Measurements from ENCODE around the gene PHLDB2.
A peak's percentile ranks its signal among the peaks of the same experiment; 100 is the strongest.

Gene PHLDB2

GRCh38 chr3:111968319-111969054, 109.4 kb downstream of the PHLDB2 start:
- DNase-seq = peak; percentile 74

DNA sequence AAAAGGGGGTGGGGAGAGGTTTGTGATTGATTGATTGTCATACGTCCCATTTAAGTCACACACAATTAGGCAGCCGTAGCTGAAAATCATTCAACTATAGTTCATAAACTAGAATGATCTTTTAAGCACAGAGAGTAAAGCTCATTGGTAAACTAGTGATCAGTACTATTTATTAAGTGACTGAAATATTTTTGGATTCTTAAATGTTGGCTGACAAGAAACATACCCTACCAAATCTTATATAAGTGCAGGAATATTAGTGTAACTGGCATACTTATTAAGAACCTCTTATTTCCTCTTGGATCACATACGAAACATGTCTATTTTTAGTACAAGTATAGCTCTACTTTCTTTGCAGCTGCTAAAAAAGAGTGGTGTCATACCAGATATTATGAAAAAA, 111.3 kb downstream of the PHLDB2 start:
- no peak for DNase-seq

DNA sequence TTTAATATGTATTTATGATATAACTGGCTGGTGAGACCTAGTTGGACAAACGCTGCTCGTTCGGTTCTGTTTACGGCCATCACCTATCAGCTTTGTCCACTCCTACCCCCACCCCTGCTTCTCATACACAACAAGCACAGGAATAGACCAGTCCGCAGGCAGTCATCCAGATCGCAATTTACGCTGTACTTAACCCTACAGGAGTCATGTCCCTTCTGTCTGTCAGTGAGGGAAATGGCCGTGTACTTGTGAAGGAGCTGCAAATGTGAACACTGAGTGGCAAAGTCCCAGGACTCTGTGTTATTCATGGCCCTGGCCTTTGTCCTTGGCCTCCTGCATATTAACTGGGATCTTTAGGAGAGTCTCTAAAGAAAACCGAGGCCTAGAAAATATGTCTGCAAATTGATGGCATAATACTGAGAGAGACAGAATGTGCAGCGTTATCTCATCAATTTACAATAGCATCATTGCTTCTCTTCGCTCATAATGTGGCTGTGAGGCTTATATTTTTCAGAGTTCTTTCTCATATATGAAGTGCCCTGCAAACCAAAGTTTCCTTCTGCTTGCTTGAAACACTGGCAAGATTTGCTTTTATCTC, 112.6 kb downstream of the PHLDB2 start:
- no peak for DNase-seq

DNA sequence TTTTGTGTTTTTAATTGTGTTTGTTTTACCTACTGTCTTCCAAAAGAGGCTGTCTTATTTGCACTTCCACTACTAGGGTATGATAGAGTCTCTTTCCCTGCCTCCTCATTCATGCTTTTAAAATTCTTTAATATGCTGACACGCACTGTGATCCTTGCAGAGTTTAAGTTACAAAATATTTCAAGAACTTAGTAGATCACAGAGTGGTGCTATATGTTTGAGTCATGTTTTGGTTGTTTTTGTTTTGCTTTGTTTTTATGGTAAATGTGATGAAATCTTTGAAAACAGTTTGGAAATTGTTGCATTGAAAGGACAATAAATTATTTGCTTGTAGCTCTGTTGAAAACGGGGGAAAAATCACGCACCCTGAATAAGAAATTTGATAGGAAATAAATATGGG, 113.8 kb downstream of the PHLDB2 start:
- no peak for DNase-seq

- DNase-seq = no peak
Measured at GRCh38 chr3:111975131-111975530, 116.1 kb downstream of the PHLDB2 start.

DNA sequence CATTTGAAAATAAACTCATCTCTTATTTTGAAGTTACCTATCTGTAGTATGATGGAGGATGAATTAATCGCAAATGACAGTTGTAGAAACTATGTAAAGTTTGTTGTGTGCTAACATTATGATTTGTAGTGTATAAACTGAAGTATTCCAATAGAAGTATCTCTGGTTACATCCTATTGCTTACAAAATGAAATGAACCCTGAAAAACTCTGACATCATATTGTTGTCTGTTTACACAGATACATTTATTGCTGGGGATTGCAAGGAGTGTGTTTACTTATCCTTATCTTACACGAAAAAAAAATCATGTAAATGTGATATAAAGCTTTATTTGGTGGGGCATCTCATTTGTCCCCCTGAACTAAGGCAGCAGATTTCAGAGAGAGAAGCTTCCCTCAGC, 117.2 kb downstream of the PHLDB2 start:
- DNase-seq = no peak

GRCh38 chr3:111978583-111979433, 119.7 kb downstream of the PHLDB2 start, which contains the start of gene ABHD10:
Gene ABHD10 (plus strand): TSS chr3:111979026. CDS start chr3:111979062, 36 bp downstream.
- peak; percentile 94 for DNase-seq

GRCh38 chr3:111979434-111980038, 120.5 kb downstream of the PHLDB2 start:
- DNase-seq = peak; percentile 66

DNA sequence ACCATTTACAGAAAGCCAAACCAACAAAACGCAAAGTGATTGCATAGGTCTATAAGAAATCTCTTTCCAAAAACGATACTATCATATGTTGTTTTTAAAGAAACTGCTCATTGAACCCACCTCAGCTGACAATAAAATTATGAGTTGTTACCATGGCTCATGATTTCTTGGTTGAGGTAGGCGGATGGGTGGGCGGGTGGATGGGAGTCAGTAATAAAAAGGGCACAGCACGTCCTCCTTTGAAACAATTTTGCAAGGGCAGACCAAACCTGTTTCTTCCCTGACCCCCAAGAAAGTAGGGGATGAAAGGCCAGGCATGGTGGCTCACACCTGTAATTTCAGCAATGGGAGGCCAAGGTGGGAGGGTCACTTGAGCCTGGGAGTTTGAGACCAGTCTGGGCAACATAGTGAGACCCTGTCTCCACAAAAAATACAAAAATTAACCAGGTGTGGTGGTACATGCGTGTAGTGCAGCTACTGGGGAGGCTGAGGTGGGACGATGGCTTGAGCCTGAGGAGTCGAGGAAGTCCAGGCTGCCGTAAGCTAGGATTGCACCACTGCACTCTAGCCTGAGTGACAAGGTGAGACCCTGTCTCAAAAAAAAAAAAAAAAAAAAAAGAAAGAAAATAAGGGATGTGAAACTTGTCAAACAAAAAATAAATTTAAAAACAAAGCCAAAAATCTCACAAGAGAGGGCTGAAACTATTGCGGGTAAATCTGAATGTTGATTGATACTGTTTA, 121.8 kb downstream of the PHLDB2 start:
- no peak for DNase-seq

- DNase-seq = no peak
Measured at GRCh38 chr3:111981457-111981763, 122.3 kb downstream of the PHLDB2 start.

DNA sequence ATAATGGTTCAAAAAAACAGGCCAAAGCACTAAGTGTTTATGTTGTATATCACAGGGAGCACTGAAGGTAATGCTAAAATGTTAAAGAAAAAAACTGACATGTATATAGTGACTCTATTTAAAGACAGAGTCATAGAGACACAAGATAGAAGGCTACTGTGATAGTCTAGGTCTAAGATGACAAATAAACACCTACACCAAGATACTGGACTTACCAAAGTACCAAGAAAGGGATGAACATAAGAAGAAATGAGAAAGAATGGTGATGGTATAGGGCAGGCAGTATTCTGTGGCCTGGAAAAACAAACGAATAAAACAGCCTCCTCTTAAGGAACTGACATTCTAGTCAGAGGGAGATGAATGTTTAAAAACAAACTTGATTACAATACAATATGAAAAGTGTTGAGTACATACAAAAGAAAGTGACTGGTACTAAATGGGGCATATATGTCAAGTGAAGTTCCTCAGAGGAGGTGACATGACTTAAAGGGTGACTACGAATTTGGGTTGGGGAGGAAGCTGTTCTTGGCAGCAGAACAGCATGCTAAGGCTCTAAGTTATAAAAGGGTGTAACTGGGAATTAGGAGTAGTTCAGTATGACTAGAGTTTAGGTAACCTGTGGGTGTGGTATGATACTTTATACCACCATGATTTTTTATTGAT, 125.7 kb downstream of the PHLDB2 start:
- DNase-seq = no peak

DNA sequence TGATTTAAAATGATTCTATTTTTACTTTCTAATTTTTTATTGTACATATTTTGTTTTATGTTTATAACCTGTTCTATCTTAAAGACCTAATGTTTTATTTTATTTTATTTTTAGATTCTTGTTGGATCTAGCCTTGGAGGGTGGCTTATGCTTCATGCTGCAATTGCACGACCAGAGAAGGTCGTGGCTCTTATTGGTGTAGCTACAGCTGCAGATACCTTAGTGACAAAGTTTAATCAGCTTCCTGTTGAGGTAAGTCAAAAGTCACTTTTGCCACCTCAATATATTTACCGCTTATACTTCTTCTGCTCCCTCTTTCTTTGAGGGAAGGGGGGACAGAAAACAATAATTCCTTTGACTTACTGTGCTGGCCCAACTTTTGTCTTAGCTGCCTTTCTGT, 127.7 kb downstream of the PHLDB2 start:
- no peak for DNase-seq

GRCh38 chr3:111989061-111989678, 130.1 kb downstream of the PHLDB2 start:
- peak; percentile 33 for DNase-seq

DNA sequence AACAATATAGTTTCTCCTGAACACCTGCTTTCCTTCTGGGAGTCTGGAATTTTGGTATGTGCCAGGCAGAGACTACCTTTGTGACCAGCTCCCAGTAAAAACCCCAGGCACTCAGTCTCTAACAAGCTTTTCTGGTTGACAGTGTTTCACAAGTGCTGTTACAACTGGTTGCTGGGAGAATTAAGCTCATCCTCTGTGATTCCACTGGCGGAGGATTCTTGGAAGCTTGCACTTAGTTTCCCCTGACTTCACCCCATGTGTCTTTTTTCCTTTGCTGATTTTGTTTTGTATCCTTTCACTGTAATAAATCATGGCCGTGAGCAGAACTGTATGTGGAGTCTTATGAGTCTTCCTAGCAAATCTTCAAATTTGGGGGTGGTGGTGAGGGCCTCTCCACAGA, 134.0 kb downstream of the PHLDB2 start:
- no peak for DNase-seq

DNA sequence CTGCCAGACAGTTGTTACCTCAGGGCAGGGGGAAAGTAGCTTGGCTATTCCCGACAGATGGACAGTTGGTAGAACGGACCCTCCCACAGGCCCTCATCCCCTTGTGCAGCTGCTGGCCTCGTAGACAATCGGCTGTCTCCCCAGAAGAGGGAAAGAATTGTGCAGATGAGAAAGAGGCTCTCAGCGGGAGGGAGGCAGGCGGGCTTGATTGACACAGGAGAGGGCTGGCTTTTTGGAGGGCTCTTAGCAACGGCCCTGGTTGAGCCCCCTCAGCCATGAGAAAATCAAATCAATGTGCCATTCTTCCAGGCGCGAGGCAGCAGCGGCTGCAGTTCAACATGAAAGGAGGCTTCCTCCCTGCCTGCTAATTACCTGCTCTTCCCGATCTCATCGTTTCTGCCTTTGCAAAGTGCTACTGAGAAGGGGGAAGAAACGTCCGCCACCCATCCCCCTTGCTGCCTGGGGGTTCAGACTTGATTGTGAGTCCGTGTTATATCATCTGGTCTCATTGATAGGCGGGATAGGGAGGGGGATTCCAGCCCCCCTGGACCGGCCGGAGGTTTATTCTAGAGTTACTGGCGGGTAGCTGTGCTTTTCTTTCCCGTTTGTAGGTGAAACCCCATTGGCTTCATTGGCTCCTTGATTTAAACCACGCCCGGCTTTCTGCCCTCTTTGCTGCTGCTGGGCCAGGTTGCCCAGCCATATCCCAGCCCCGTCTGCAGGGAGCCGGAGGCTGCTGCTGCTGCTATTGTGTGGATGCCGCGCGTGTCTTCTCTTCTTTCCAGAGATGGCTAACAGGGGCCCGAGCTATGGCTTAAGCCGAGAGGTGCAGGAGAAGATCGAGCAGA, 139.8 kb downstream of the PHLDB2 start, which contains the start of gene TAGLN3:
Gene TAGLN3, plus strand, starts transcription at position 287 of the 848 bp plus-strand sequence. Its CDS starts 501 bp downstream, at position 788.
- DNase-seq = peak; percentile 72

GRCh38 chr3:111999484-112000324, 140.6 kb downstream of the PHLDB2 start:
- DNase-seq = peak; percentile 53

- no peak for DNase-seq
Measured at GRCh38 chr3:112000367-112000771, 141.3 kb downstream of the PHLDB2 start.

DNA sequence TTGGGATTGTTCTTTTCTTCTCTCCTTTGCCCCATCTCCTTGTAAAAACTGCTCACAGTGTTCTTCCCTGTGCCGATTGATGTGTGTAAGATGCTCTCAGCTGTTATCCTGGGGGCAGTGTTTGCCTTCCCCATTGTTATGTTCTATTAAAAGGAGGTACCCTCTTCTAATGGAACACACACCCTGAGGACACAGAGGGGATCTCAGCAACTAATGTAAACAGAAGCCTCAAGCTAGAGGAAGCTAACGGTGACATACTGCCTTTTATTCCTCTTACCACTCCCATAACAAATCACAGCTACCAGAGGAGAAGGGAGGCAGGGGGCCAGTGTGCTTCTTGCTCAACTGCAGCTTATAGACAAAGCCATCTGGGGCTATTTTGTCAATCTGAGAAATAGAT, 141.9 kb downstream of the PHLDB2 start:
- DNase-seq = no peak

- DNase-seq = no peak
Measured at GRCh38 chr3:112001526-112001925, 142.5 kb downstream of the PHLDB2 start.

All from DMS79 treated with DMSO at 0.1 percent for 48 hours (cell line).